ENCODE measurements around the gene DOCK6. TPM values are rescaled to one million over a fixed set of nuclear protein-coding genes. Genes with fewer than 3 reads are reported as not detected.

DOCK6 gene
- total RNA-seq, 1 experiment from 2014 or later = 88.8 TPM

- TF ChIP-seq, protein P1, sequence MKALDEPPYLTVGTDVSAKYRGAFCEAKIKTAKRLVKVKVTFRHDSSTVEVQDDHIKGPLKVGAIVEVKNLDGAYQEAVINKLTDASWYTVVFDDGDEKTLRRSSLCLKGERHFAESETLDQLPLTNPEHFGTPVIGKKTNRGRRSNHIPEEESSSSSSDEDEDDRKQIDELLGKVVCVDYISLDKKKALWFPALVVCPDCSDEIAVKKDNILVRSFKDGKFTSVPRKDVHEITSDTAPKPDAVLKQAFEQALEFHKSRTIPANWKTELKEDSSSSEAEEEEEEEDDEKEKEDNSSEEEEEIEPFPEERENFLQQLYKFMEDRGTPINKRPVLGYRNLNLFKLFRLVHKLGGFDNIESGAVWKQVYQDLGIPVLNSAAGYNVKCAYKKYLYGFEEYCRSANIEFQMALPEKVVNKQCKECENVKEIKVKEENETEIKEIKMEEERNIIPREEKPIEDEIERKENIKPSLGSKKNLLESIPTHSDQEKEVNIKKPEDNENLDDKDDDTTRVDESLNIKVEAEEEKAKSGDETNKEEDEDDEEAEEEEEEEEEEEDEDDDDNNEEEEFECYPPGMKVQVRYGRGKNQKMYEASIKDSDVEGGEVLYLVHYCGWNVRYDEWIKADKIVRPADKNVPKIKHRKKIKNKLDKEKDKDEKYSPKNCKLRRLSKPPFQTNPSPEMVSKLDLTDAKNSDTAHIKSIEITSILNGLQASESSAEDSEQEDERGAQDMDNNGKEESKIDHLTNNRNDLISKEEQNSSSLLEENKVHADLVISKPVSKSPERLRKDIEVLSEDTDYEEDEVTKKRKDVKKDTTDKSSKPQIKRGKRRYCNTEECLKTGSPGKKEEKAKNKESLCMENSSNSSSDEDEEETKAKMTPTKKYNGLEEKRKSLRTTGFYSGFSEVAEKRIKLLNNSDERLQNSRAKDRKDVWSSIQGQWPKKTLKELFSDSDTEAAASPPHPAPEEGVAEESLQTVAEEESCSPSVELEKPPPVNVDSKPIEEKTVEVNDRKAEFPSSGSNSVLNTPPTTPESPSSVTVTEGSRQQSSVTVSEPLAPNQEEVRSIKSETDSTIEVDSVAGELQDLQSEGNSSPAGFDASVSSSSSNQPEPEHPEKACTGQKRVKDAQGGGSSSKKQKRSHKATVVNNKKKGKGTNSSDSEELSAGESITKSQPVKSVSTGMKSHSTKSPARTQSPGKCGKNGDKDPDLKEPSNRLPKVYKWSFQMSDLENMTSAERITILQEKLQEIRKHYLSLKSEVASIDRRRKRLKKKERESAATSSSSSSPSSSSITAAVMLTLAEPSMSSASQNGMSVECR (CRISPR knock-in tag; IDR thresholded peaks at IDR 0.05; ENCODE audit: borderline replicate concordance) = no peak
- TF ChIP-seq SP1 (CRISPR knock-in tag; conservative IDR thresholded peaks at IDR 0.05) (no peak), HMGXB4 (CRISPR knock-in tag; IDR thresholded peaks at IDR 0.05) (no peak), SMAD3 (CRISPR knock-in tag; IDR thresholded peaks at IDR 0.05; ENCODE audit: borderline replicate concordance) (no peak)
Observed at GRCh38 chr19:11233073-11233472, 29.3 kb downstream of the DOCK6 start (continued).

- CTCF ChIA-PET = no interaction called here
- H3K4me1 Mint-ChIP-seq = peaks cover 7% of the 10 kb centered on the region
- H3K9me3 Mint-ChIP-seq = no peaks in the 10 kb centered on the region
- ATAC-seq = no peak
- no peak overlapping the region for H3K27ac Mint-ChIP-seq
- H3K27me3 Mint-ChIP-seq (ENCODE audit: low read depth) = no peaks in the 10 kb centered on the region
- peaks cover 18% of the 10 kb centered on the region for H3K36me3 Mint-ChIP-seq
- POLR2A ChIA-PET = no interaction called here
- no peak for DNase-seq (ENCODE audit: low spot score)
- H3K4me3 Mint-ChIP-seq = no peak overlapping the region
- TF ChIP-seq, protein P2, sequence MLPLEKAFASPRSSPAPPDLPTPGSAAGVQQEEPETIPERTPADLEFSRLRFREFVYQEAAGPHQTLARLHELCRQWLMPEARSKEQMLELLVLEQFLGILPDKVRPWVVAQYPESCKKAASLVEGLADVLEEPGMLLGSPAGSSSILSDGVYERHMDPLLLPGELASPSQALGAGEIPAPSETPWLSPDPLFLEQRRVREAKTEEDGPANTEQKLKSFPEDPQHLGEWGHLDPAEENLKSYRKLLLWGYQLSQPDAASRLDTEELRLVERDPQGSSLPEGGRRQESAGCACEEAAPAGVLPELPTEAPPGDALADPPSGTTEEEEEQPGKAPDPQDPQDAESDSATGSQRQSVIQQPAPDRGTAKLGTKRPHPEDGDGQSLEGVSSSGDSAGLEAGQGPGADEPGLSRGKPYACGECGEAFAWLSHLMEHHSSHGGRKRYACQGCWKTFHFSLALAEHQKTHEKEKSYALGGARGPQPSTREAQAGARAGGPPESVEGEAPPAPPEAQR (CRISPR knock-in tag; IDR thresholded peaks at IDR 0.05) = no peak
- TF ChIP-seq RELA (CRISPR knock-in tag; IDR thresholded peaks at IDR 0.05; ENCODE audit: borderline replicate concordance) = no peak
- no peak for TF ChIP-seq AR (CRISPR knock-in tag; IDR thresholded peaks at IDR 0.05)
- no peak for TF ChIP-seq ETV6 (CRISPR knock-in tag; IDR thresholded peaks at IDR 0.05)
- no peak for TF ChIP-seq TCF7 (CRISPR knock-in tag; IDR thresholded peaks at IDR 0.05; ENCODE audit: low read depth)
- TF ChIP-seq, protein P3, sequence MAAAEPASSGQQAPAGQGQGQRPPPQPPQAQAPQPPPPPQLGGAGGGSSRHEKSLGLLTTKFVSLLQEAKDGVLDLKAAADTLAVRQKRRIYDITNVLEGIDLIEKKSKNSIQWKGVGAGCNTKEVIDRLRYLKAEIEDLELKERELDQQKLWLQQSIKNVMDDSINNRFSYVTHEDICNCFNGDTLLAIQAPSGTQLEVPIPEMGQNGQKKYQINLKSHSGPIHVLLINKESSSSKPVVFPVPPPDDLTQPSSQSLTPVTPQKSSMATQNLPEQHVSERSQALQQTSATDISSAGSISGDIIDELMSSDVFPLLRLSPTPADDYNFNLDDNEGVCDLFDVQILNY (CRISPR knock-in tag; IDR thresholded peaks at IDR 0.05) = no peak
- TF ChIP-seq ZNF416 (CRISPR knock-in tag; IDR thresholded peaks at IDR 0.05) = no peak
- no peak for TF ChIP-seq ZNF425 (CRISPR knock-in tag; conservative IDR thresholded peaks at IDR 0.05)
- TF ChIP-seq SP1 (CRISPR knock-in tag; conservative IDR thresholded peaks at IDR 0.05) = no peak
Observed at GRCh38 chr19:11232555-11232954, 29.8 kb downstream of the DOCK6 start.

Measured in WTC11 (cell line).